ENCODE data around the gene HHAT. TPM values are rescaled to one million over a fixed set of nuclear protein-coding genes. Genes with fewer than 3 reads are reported as not detected.

HHAT gene
- total and polyA plus RNA-seq, 7 donors = 0.11 to 0.64 (median 0.16) TPM

DNA sequence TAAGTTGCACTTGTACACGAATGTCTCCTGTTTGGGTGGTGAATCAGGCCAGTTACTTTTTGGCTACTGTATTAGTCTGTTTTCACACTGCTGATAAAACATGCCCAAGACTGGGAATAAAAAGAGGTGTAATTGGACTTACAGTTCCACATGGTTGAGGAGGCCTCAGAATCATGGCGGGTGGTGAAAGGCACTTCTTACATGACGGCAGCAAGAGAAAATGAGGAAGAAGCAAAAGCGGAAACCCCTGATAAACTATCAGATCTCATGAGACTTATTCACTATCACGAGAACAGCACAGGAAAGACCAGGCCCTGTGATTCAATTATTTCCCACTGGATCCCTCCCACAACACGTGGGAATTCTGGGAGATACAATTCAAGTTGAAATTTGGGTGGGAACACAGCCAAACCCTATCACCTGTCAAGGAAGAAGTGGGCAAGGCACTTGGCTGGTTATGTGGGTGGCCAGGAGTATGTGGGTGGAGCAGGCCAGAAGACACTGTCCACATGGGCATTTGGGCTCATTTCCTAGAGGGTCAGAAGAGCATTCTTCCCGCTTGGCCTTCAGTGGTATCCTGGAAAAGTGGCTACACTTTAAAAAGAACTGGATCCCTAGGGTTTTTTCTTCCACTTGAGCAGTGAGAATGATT, 228.8 kb downstream of the HHAT start:
- 78 to 82% (median 82%) methylated on average over 7 of the region's 7 CpGs for WGBS, 3 donors
- Histone ChIP-seq H3K27ac (no peak overlapping the region), H3K4me3 (no peak overlapping the region), H3K27me3 (ENCODE audit: insufficient read depth in 3 of 3, low read length in 2 of 3) (no peaks in the 10 kb centered on the region), H3K4me1 (no peaks in the 10 kb centered on the region), H3K9me3 (no peaks in the 10 kb centered on the region), H3K36me3 (ENCODE audit: insufficient read depth in 1 of 2, low read depth in 1 of 2) (no peaks in the 10 kb centered on the region)
- TF ChIP-seq, protein P1, sequence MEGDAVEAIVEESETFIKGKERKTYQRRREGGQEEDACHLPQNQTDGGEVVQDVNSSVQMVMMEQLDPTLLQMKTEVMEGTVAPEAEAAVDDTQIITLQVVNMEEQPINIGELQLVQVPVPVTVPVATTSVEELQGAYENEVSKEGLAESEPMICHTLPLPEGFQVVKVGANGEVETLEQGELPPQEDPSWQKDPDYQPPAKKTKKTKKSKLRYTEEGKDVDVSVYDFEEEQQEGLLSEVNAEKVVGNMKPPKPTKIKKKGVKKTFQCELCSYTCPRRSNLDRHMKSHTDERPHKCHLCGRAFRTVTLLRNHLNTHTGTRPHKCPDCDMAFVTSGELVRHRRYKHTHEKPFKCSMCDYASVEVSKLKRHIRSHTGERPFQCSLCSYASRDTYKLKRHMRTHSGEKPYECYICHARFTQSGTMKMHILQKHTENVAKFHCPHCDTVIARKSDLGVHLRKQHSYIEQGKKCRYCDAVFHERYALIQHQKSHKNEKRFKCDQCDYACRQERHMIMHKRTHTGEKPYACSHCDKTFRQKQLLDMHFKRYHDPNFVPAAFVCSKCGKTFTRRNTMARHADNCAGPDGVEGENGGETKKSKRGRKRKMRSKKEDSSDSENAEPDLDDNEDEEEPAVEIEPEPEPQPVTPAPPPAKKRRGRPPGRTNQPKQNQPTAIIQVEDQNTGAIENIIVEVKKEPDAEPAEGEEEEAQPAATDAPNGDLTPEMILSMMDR (IDR thresholded peaks at IDR 0.05) = no peak
- DNase-seq (no peak), ATAC-seq (no peak)
- intact Hi-C loops (cut with DNase I) = no loop called here

DNA sequence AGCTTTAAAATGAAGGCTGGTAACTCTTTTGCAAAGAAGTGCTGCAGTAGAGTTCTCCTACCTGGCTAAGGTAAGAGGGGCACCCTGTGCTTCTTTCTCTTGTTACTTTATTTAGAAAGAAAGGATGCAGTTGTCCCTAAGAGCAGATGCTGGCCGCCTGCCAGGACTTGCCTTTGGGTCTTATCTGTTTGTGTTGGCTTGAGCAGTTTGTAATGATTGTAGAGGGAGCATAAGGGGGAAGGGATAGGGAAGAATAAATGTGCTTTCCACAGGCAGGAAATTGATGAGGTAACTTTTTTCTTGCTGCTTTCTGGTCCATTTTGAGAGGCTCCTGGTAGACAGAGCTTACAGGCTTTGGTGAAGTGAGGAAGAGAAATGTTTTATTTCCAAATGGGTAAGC, 229.6 kb downstream of the HHAT start:
- Histone ChIP-seq H3K4me3 (no peak overlapping the region), H3K27me3 (ENCODE audit: insufficient read depth in 3 of 3, low read length in 2 of 3) (no peaks in the 10 kb centered on the region), H3K9me3 (no peaks in the 10 kb centered on the region), H3K4me1 (no peaks in the 10 kb centered on the region), H3K36me3 (ENCODE audit: insufficient read depth in 1 of 2, low read depth in 1 of 2) (no peaks in the 10 kb centered on the region), H3K27ac (no peak overlapping the region)
- intact Hi-C loops (cut with DNase I) = no loop called here
- DNase-seq (no peak), ATAC-seq (no peak)
- 19 to 32% (median 29%) methylated on average over 1 of the region's 1 CpG for WGBS, 3 donors
- TF ChIP-seq, protein P1 (IDR thresholded peaks at IDR 0.05) = no peak

DNA sequence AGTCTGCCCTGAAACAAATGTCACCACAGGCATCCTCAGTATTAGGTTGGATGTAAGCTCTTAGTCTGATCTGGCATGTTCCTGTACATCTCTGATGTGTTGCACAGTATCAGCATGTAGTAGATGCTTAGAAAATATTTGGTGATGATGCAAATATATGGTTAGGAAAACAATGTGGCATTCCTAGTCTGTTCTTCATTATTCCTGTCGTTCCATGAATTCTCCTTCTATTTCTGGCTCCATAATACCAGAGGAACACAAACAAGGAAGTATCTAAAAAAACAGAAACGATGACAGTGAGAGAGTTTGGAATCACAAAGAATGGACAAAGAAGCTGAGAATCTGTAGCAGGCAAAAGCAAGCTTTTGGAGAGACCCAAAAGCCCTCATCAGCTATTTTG, 236.6 kb downstream of the HHAT start:
- Histone ChIP-seq H3K27ac (no peak overlapping the region), H3K36me3 (ENCODE audit: insufficient read depth in 1 of 2, low read depth in 1 of 2) (no peaks in the 10 kb centered on the region), H3K27me3 (ENCODE audit: insufficient read depth in 3 of 3, low read length in 2 of 3) (peaks cover 0 to 2% (median 0%) of the 10 kb centered on the region in 3 donors), H3K9me3 (no peaks in the 10 kb centered on the region), H3K4me3 (no peak overlapping the region), H3K4me1 (no peaks in the 10 kb centered on the region)
- TF ChIP-seq, protein P1 (IDR thresholded peaks at IDR 0.05) = no peak
- ATAC-seq (no peak), DNase-seq (no peak)
- WGBS, 3 donors = 59 to 65% (median 61%) methylated on average over 2 of the region's 2 CpGs
- intact Hi-C loops (cut with DNase I) = no loop called here

DNA sequence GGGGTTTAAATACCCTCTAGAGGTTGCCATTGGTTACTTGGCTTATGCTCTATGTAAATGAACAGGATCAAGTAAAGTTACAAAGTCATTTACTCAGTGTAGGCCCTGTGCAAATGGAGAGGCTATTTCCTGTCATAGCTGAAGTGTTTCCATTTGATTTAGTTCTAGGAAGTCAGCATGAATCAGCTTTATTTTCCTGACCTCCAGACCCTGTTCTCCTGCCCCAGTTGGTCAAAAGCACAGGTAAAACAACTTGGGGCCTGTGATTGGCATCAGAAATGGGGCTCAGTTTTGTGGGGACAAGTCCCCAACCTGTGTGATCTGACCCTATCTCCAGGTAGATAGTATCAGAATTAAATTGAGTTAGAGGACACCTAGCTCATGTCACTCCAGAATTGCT, 239.9 kb downstream of the HHAT start:
- Histone ChIP-seq H3K27ac (no peak overlapping the region), H3K4me3 (no peak overlapping the region), H3K9me3 (no peaks in the 10 kb centered on the region), H3K27me3 (ENCODE audit: insufficient read depth in 3 of 3, low read length in 2 of 3) (peaks cover 0 to 2% (median 0%) of the 10 kb centered on the region in 3 donors), H3K4me1 (no peaks in the 10 kb centered on the region), H3K36me3 (ENCODE audit: insufficient read depth in 1 of 2, low read depth in 1 of 2) (no peaks in the 10 kb centered on the region)
- DNase-seq = no peak
- TF ChIP-seq, protein P1 (IDR thresholded peaks at IDR 0.05) = no peak
- intact Hi-C loops (cut with DNase I) = no loop called here
- ATAC-seq = no peak

DNA sequence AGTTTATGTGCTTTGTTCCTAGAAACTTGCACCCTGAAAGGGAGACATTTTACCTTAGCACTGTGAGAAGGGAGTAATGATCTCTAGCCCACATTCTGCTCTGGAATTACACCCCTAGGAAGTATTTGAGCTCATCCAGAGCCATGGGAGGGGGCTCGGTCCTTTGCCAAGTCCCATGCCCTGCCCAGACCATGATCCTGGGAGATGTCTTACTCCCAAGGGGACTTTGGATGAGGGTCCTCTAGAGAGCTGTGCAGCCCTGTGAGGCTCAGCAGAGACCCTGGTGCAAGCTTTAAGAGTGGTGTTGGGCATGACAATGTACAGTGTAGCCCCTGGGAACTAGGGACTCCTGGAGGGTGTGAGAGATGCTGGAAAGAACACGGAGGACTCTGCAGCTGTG, 241.4 kb downstream of the HHAT start:
- Histone ChIP-seq H3K36me3 (ENCODE audit: insufficient read depth in 1 of 2, low read depth in 1 of 2) (no peaks in the 10 kb centered on the region), H3K9me3 (no peaks in the 10 kb centered on the region), H3K4me1 (no peaks in the 10 kb centered on the region), H3K4me3 (no peak overlapping the region), H3K27ac (no peak overlapping the region), H3K27me3 (ENCODE audit: insufficient read depth in 3 of 3, low read length in 2 of 3) (peaks cover 0 to 2% (median 0%) of the 10 kb centered on the region in 3 donors)
- ATAC-seq (no peak), DNase-seq (no peak)
- 65 to 82% (median 76%) methylated on average over 2 of the region's 2 CpGs for WGBS, 3 donors
- intact Hi-C loops (cut with DNase I) = no loop called here
- TF ChIP-seq, protein P1 (IDR thresholded peaks at IDR 0.05) = no peak
